ENCODE data around the gene PDZRN3.

DNA sequence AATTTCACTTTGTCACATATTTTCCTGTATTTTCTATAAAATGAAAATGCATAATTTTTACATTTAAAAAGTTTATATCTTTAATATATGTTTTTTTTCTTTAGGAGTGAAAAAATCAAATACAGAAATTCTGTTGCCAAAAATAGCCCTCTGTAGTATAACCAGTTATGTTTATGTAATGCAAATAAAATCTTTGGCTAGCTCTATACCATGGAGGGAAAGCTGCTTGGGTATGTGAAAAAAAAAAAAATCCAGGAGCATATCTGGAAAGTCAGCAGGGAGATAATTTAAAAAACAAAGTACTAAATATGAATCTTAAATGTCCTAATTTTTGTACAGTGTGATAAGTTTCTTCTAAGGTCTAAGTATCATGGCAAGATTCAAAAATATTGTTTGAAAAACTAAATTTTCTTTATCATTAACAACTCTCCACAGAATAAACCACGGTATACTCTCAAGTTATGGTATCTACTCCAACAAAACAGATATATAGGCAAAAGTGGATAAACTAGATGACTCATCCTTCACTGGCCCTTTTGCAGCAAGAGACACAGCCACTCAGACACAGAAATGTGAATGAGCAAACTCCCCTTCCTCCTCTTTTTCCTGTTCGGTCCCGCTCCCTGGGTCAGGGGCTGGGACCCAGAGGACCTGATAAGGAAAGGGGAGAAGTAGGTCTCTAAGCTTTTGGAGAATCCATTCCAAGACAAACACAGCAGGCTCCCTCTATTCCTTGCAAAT lies 66.6 kb downstream of the PDZRN3 start:
- no peak for TF ChIP-seq EZH2 (IDR thresholded peaks at IDR 0.05; ENCODE audit: low read depth, unreplicated experiment)
- TF ChIP-seq, protein P1, sequence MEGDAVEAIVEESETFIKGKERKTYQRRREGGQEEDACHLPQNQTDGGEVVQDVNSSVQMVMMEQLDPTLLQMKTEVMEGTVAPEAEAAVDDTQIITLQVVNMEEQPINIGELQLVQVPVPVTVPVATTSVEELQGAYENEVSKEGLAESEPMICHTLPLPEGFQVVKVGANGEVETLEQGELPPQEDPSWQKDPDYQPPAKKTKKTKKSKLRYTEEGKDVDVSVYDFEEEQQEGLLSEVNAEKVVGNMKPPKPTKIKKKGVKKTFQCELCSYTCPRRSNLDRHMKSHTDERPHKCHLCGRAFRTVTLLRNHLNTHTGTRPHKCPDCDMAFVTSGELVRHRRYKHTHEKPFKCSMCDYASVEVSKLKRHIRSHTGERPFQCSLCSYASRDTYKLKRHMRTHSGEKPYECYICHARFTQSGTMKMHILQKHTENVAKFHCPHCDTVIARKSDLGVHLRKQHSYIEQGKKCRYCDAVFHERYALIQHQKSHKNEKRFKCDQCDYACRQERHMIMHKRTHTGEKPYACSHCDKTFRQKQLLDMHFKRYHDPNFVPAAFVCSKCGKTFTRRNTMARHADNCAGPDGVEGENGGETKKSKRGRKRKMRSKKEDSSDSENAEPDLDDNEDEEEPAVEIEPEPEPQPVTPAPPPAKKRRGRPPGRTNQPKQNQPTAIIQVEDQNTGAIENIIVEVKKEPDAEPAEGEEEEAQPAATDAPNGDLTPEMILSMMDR (conservative IDR thresholded peaks at IDR 0.05; ENCODE audit: low read depth in 2 of 2), result no peak
- no peak for TF ChIP-seq POLR2AphosphoS5 (IDR thresholded peaks at IDR 0.05; ENCODE audit: low read depth)
- no peak for TF ChIP-seq JUNB (IDR thresholded peaks at IDR 0.05; ENCODE audit: unreplicated experiment)
